Common myeloid progenitor, CD34-positive (primary cell): ENCODE data around the gene DGCR2. TPM values are rescaled to one million over a fixed set of nuclear protein-coding genes. Genes with fewer than 3 reads are reported as not detected.
A peak's percentile ranks its signal among the peaks of the same experiment; 100 is the strongest.

Experiments
- CTCF ChIA-PET: fragments of 350-600 bp; sonication (Branson Sonifier 250); formaldehyde crosslinking; loops from one replicate; lab custom pipeline; 2021; ENCODE audit warnings: antibody characterized with exemption; lab: Charles Lee
- POLR2A ChIA-PET: fragments of 350-600 bp; sonication (Branson Sonifier 250); formaldehyde crosslinking; loops from one replicate; lab custom pipeline; 2021; ENCODE audit warnings: antibody characterized with exemption; lab: Charles Lee
- DNase-seq, 3 donors: peaks; one replicate each; pipeline versions ENCODE4 v3.0.0 to v3.0.0-alpha.2; 2013
- H3K27ac ChIP-seq, 2 experiments: 1 replicate in 1 of 2; 2 replicates in 1 of 2; pipeline ENCODE4 v1.7.0; 2013; ENCODE audit warnings: inconsistent platforms in 2 of 2, low read length in 2 of 2, mild to moderate bottlenecking in 2 of 2, low read depth in 1 of 2, moderate library complexity in 1 of 2; ENCODE audit not compliant: severe bottlenecking in 2 of 2, insufficient read depth in 1 of 2, poor library complexity in 1 of 2
- H3K27me3 ChIP-seq, 5 experiments: replicated peaks in 2 of 5; 1 replicate in 3 of 5; 2 replicates in 2 of 5; pipeline versions ENCODE4 v1.6.1 to v1.7.0; 2013; ENCODE audit warnings: low read length in 4 of 5, mild to moderate bottlenecking in 2 of 5, moderate library complexity in 2 of 5, inconsistent platforms in 1 of 5; ENCODE audit not compliant: insufficient read depth in 5 of 5, control insufficient read depth in 4 of 5
- H3K36me3 ChIP-seq, 4 experiments: 1 replicate in 2 of 4; 2 replicates in 2 of 4; pipeline versions ENCODE4 v1.6.1 to v1.7.0; 2013; ENCODE audit warnings: low read length in 3 of 4, control low read depth in 1 of 4, mild to moderate bottlenecking in 1 of 4; ENCODE audit not compliant: control insufficient read depth in 4 of 4, insufficient read depth in 4 of 4
- H3K4me1 ChIP-seq, 4 experiments: 1 replicate in 3 of 4; 2 replicates in 1 of 4; pipeline versions ENCODE4 v1.6.1 to v1.7.1; 2013; ENCODE audit warnings: low read length in 3 of 4, mild to moderate bottlenecking in 3 of 4, control low read depth in 1 of 4, inconsistent platforms in 1 of 4, moderate library complexity in 1 of 4; ENCODE audit not compliant: control insufficient read depth in 4 of 4, insufficient read depth in 4 of 4; ENCODE audit errors: control extremely low read depth in 1 of 4
- H3K4me3 ChIP-seq, 7 experiments: 1 replicate in 4 of 7; 2 replicates in 3 of 7; pipeline versions ENCODE4 v1.5.1 to v1.7.0; 2013; ENCODE audit warnings: mild to moderate bottlenecking in 7 of 7, low read length in 6 of 7, moderate library complexity in 6 of 7, inconsistent platforms in 2 of 7, low read depth in 2 of 7, control low read depth in 1 of 7; ENCODE audit not compliant: insufficient read depth in 4 of 7, control insufficient read depth in 1 of 7; ENCODE audit errors: extremely low read depth in 1 of 7
- H3K9me3 ChIP-seq, 5 experiments: 1 replicate in 4 of 5; 2 replicates in 1 of 5; pipeline versions ENCODE4 v1.6.1 to v1.7.1; 2013; ENCODE audit warnings: low read length in 4 of 5, mild to moderate bottlenecking in 2 of 5, inconsistent platforms in 1 of 5, low read depth in 1 of 5, moderate library complexity in 1 of 5; ENCODE audit not compliant: control insufficient read depth in 4 of 5, insufficient read depth in 2 of 5; ENCODE audit errors: control extremely low read depth in 1 of 5
- WGBS: methylation state at CpG from one replicate; pipeline ENCODE4 v1.1.5; 2013; ENCODE audit not compliant: insufficient coverage; 5-methylcytosine and 5-hydroxymethylcytosine counted together
- polyA plus RNA-seq: library from polyadenylated mRNA; unstranded; fragments of 120-200 nt; gene quantifications from one replicate; pipeline ENCODE4 v1.2.1, GENCODE V29; 2013

DGCR2 gene, protein sequence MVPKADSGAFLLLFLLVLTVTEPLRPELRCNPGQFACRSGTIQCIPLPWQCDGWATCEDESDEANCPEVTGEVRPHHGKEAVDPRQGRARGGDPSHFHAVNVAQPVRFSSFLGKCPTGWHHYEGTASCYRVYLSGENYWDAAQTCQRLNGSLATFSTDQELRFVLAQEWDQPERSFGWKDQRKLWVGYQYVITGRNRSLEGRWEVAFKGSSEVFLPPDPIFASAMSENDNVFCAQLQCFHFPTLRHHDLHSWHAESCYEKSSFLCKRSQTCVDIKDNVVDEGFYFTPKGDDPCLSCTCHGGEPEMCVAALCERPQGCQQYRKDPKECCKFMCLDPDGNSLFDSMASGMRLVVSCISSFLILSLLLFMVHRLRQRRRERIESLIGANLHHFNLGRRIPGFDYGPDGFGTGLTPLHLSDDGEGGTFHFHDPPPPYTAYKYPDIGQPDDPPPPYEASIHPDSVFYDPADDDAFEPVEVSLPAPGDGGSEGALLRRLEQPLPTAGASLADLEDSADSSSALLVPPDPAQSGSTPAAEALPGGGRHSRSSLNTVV
- polyA plus RNA-seq, result 22.8 TPM

DNA sequence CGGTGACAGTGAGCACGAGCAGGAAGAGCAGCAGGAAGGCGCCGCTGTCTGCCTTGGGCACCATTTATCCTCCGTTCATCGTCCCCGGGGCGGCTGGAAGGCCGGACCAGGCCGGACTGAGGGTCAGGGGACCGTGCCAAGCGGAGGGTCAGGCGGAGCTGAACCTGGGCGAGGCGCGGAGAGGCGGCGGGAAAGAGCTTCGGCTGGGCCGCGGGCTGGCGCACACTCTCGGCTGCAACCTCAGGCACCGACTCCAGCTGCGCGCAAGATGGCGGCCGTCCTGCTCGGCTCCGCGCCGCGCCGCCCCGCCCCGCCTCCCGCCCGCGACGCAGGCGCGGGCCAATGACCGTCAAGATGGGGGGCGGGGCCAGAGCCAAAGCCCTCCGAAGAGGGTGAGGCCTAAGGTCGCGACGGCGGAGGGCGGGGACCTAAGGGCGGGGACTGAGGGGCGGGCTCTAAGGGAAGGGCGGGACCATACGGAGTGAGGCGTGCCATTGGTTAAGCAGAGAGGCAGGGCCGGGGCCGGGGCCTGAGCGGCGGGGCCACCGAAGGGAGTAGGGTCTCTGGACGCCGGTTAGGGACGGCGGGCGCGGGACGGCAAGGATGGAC is at the start of gene DGCR2:
DGCR2 (minus strand) TSS at position 270 of the 609 bp plus-strand sequence; CDS start at position 64, 206 bp downstream.
- Histone ChIP-seq H3K27ac (peak within 1 kb of the TSS; percentile 25 to 83), H3K4me3 (peak within 1 kb of the TSS; percentile 60 to 98 (median 85)), H3K9me3 (no peaks in the 10 kb centered on the region), H3K4me1 (peaks cover 4 to 47% (median 28%) of the 10 kb centered on the region in 4 experiments), H3K36me3 (peaks cover 0 to 16% (median 2%) of the 10 kb centered on the region in 4 experiments), H3K27me3 (peaks cover 0 to 2% (median 0%) of the 10 kb centered on the region in 5 experiments)
- 0% methylated on average over 58 of the region's 67 CpGs for WGBS
- DNase-seq, result peak; percentile 94 to 97 (median 97)
- ChIA-PET CTCF (interaction anchor here (1.5 to 2.0 kb wide), 2 partner anchors 12 to 15 kb away, joined by 3 to 9 read pairs; no protein-coding TSS in a partner anchor), POLR2A (interaction anchor here (1.0 to 1.4 kb wide), 3 partner anchors 10 to 22 kb away, joined by 3 to 5 read pairs (median 4); no protein-coding TSS in a partner anchor)

DNA sequence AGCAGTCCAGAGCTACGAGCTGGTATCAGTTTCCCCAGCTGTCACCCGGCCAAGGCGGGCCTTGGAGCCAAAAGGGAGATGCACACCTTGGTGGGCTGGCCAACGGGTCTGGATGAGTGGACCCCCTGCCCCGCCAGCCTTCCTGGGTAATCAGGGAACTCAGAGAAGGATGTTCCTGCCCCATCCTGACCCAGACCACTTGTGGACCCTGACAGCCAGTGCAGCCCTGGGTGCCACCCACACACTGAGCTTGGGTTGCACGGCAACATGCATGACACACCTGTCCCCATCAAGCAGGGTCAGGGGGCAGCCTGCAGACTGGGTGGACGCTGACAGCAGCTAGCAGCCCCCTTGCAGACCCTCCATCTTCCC is 47.7 kb upstream of the DGCR2 start:
- Histone ChIP-seq H3K27me3 (peaks cover 0 to 52% (median 29%) of the 10 kb centered on the region in 5 experiments), H3K4me1 (peaks cover 6 to 45% (median 43%) of the 10 kb centered on the region in 4 experiments), H3K9me3 (no peaks in the 10 kb centered on the region), H3K36me3 (peaks cover 0 to 4% (median 2%) of the 10 kb centered on the region in 4 experiments), H3K4me3 (peak overlapping the region in 3 of 7 experiments; percentile 50 to 58 (median 56)), H3K27ac (no peak overlapping the region)
- ChIA-PET CTCF (interaction anchor here (1.5 to 1.9 kb wide), 2 partner anchors 19 to 25 kb away, joined by 4 to 6 read pairs; partner anchors contain the start of gene ESS2), POLR2A (no interaction called here)
- DNase-seq, result no peak
- 77% methylated on average over 7 of the region's 7 CpGs for WGBS

DNA sequence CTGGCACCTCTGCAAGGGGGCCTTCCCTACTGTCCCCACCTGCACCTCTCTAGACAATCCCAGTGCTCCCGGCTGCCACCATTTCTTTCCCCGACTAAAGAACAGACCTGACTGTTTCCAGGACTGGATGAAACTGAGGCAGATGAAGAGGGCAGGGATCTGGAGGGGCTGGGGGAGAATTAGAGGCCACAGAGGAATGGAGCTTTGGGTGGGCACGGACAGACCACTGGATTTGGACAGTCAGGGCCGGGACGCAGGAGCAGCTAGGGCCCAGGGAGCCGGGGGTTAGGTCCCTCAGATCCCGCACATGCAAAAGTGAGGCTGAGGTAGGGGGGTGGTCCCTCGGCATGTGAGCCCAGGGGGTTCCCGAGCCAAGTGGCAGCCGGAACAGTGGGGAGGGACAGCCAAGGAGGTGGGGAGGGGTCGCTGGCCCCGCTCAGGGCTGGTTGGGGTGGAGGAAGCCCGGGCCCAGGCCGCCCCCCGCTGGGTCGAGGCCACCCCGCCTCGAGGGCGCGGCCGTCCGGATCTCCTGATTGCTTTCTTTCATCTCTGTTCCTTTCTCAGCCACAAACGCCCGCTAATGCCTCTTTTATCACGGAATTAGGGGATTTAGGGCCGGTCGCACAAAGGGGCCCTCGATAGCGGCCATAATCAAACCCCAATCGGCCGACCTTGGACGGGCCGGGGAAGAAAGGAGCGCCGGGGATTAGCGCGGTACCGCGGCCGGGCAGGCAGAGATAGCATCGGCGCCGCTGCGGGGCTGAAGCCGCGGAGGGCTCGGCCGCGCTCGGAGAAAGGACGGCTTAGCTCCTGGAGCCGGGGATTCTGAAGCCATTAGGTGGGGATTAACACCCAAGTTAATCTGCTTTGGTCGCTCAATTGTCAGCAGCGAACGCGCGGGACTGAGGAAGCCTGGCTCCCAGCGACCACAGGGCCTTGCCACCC is 47.1 kb upstream of the DGCR2 start:
- ChIA-PET CTCF (interaction anchor here (1.0 to 1.9 kb wide), 4 partner anchors 10 to 36 kb away, joined by 4 to 6 read pairs (median 5); partner anchors contain the start of genes ESS2 and SLC25A1), POLR2A (no interaction called here)
- Histone ChIP-seq H3K9me3 (no peaks in the 10 kb centered on the region), H3K36me3 (peaks cover 0 to 4% (median 2%) of the 10 kb centered on the region in 4 experiments), H3K4me3 (peak overlapping the region in 3 of 7 experiments; percentile 50 to 58 (median 56)), H3K4me1 (peaks cover 4 to 39% (median 37%) of the 10 kb centered on the region in 4 experiments), H3K27ac (no peak overlapping the region), H3K27me3 (peaks cover 0 to 52% (median 29%) of the 10 kb centered on the region in 5 experiments)
- WGBS, result 6% methylated on average over 53 of the region's 58 CpGs
- DNase-seq, result no peak

DNA sequence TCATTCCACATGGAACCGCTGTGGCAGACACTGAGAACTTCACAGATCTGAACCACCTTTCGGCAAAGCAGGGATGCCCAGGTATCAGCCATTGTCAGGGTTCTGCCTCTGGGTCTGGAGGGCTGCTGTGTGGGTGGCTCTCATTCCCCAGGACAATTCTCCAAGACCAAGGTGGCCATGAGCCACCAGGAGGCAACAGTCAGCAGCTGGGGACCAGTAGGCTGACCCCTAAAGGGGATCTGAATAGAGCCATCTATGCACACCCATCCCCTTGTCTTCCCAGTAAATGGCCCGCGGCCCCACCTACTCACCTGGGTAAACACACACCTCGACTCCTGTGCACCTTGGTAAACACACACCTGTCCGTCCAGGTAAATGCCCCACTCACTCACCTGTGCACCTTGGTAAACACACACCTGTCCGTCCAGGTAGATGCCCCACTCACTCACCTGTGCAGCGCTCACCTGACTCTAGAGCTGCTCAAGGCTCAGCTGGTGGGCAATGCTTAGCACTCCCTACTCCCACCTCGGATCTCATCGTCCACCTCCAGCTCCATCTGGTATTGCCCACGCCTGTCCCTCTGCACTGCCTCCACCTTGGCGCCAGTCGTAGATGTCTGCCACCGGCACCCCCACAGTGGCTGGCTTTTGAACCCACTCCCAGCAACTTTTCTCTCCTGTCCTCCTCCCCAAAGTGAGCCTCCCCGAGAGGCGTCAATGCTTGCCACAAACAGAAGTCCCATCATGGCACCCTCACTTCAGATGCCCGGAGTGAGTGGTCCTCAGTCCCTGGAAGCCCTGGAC is 46.1 kb upstream of the DGCR2 start:
- H3K4me1 ChIP-seq, result peaks cover 4 to 29% (median 27%) of the 10 kb centered on the region in 4 experiments

DNA sequence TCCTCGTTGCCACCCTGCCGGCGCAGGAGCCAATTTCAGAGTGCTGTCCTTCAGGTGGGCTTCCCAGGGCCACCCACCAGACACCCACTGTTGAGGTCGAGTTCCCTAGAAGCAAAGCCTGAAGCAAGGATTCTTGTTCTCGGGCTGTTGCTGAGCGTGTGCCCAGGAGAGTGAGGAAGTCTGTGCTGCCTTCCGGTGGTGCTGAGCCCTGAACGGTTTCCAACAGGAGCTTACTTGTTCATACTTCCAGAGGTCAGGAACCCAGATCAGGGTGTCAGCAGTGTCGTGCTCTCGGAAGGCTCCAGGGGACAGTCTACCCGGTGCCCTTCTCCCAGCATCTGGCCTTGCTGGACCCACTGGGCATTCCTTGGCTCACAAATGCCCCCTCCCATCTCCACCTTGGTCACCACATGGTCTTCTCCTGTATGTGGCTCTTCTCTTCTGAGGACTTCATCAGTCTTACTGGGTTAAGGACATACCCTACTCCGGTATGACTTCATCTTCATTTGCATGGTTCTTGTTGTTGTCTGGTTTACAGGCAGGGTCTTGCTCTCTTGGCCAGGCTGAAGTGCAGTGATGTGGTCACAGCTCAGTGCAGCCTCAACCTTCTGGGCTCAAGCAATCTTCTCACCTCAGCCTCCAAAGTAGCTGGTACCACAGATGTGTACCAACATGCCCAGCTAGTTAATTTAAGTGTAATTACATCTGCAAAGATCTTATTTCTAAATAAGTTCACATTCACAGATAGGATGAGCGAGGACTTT is 45.1 kb upstream of the DGCR2 start:
- Histone ChIP-seq H3K36me3 (no peaks in the 10 kb centered on the region), H3K4me3 (no peak overlapping the region), H3K27ac (no peak overlapping the region), H3K27me3 (peaks cover 0 to 54% (median 29%) of the 10 kb centered on the region in 5 experiments), H3K9me3 (no peaks in the 10 kb centered on the region), H3K4me1 (peaks cover 0 to 19% (median 17%) of the 10 kb centered on the region in 4 experiments)
- CTCF ChIA-PET, result interaction anchor here (1.0 to 1.6 kb wide), 2 partner anchors 12 to 15 kb away, joined by 3 to 5 read pairs; partner anchors contain the start of gene SLC25A1
- POLR2A ChIA-PET, result no interaction called here
- WGBS, result 84% methylated on average over 12 of the region's 13 CpGs
- no peak for DNase-seq

More for the DNA sequence above, 46.1 kb upstream of the DGCR2 start:
- H3K27ac ChIP-seq, result no peak overlapping the region
- H3K4me3 ChIP-seq, result no peak overlapping the region
- DNase-seq, result no peak
- H3K36me3 ChIP-seq, result peaks cover 0 to 2% (median 0%) of the 10 kb centered on the region in 4 experiments
- H3K9me3 ChIP-seq, result no peaks in the 10 kb centered on the region
- ChIA-PET POLR2A (no interaction called here), CTCF (interaction anchor here (1.0 to 1.6 kb wide), 4 partner anchors 11 to 35 kb away, joined by 3 to 5 read pairs (median 4); partner anchors contain the start of gene SLC25A1)
- peaks cover 0 to 52% (median 29%) of the 10 kb centered on the region in 5 experiments for H3K27me3 ChIP-seq
- WGBS, result 76% methylated on average over 17 of the region's 17 CpGs
